Muscle layer of colon (tissue), 2 donors: ENCODE measurements around the gene RNU6-8.

ENCODE experiments used
- H3K27ac ChIP-seq: one replicate; pipeline ENCODE4 v1.7.0; 2013; ENCODE audit warnings: low read depth, mild to moderate bottlenecking, low read length, moderate library complexity
- H3K27me3 ChIP-seq, 2 donors: one replicate each; pipeline ENCODE4 v1.7.0; 2013; ENCODE audit warnings: low read length in 2 of 2, mild to moderate bottlenecking in 2 of 2; ENCODE audit not compliant: insufficient read depth in 2 of 2, control insufficient read depth in 1 of 2
- H3K36me3 ChIP-seq: one replicate; pipeline ENCODE4 v1.7.0; 2013; ENCODE audit warnings: mild to moderate bottlenecking, low read length; ENCODE audit not compliant: insufficient read depth
- H3K4me1 ChIP-seq: one replicate; pipeline ENCODE4 v1.7.0; 2013; ENCODE audit warnings: mild to moderate bottlenecking, low read length; ENCODE audit not compliant: insufficient read depth
- H3K4me3 ChIP-seq, 2 donors: one replicate each; pipeline ENCODE4 v1.7.0; 2013; ENCODE audit warnings: low read length in 2 of 2, low read depth in 1 of 2, mild to moderate bottlenecking in 1 of 2, moderate library complexity in 1 of 2
- H3K9ac ChIP-seq: one replicate; pipeline ENCODE4 v1.7.0; 2013; ENCODE audit warnings: low read length
- H3K9me3 ChIP-seq: one replicate; pipeline ENCODE4 v1.7.0; 2013; ENCODE audit warnings: mild to moderate bottlenecking, low read length
- donor health status: abdominal sarcoma.
- donor health status: Adenocarcinoma of cecum.

RNU6-8 gene

GRCh38 chr14:32202998-32203882, at the start of gene RNU6-8:
Gene RNU6-8 (minus strand): TSS chr14:32203269.
- peak within 1 kb of the TSS; percentile 57 to 83 for H3K4me3 ChIP-seq
- peak within 1 kb of the TSS; percentile 47 for H3K9ac ChIP-seq
- peaks cover 10% of the 10 kb centered on the region for H3K4me1 ChIP-seq
- H3K9me3 ChIP-seq, result no peaks in the 10 kb centered on the region
- no peaks in the 10 kb centered on the region for H3K36me3 ChIP-seq
- H3K27ac ChIP-seq, result peak within 1 kb of the TSS; percentile 87
- H3K27me3 ChIP-seq, result no peaks in the 10 kb centered on the region

GRCh38 chr14:32252030-32252670, 49.1 kb upstream of the RNU6-8 start:
- H3K4me1 ChIP-seq, result peaks cover 34% of the 10 kb centered on the region
- no peak overlapping the region for H3K9ac ChIP-seq
- peak overlapping the region; percentile 28 for H3K27ac ChIP-seq
- no peaks in the 10 kb centered on the region for H3K27me3 ChIP-seq
- H3K4me3 ChIP-seq, result no peak overlapping the region
- no peaks in the 10 kb centered on the region for H3K9me3 ChIP-seq
- no peaks in the 10 kb centered on the region for H3K36me3 ChIP-seq

GRCh38 chr14:32251530-32251929, 48.5 kb upstream of the RNU6-8 start:
- Histone ChIP-seq H3K9ac (no peak overlapping the region), H3K27me3 (no peaks in the 10 kb centered on the region), H3K27ac (peak overlapping the region; percentile 28), H3K36me3 (no peaks in the 10 kb centered on the region), H3K4me3 (no peak overlapping the region), H3K9me3 (no peaks in the 10 kb centered on the region), H3K4me1 (peaks cover 31% of the 10 kb centered on the region)

- Histone ChIP-seq H3K4me3 (no peak overlapping the region), H3K27me3 (no peaks in the 10 kb centered on the region), H3K9me3 (no peaks in the 10 kb centered on the region), H3K27ac (no peak overlapping the region), H3K9ac (no peak overlapping the region), H3K36me3 (no peaks in the 10 kb centered on the region), H3K4me1 (peaks cover 26% of the 10 kb centered on the region)
Observed at GRCh38 chr14:32250681-32251080, 47.6 kb upstream of the RNU6-8 start.

- H3K27me3 ChIP-seq, result no peaks in the 10 kb centered on the region
- H3K4me1 ChIP-seq, result peaks cover 17% of the 10 kb centered on the region
- H3K27ac ChIP-seq, result no peak overlapping the region
- H3K9ac ChIP-seq, result no peak overlapping the region
- H3K9me3 ChIP-seq, result no peaks in the 10 kb centered on the region
- no peaks in the 10 kb centered on the region for H3K36me3 ChIP-seq
- no peak overlapping the region for H3K4me3 ChIP-seq
Observed at GRCh38 chr14:32249780-32250179, 46.7 kb upstream of the RNU6-8 start.

- Histone ChIP-seq H3K27ac (no peak overlapping the region), H3K4me1 (peaks cover 13% of the 10 kb centered on the region), H3K4me3 (no peak overlapping the region), H3K36me3 (no peaks in the 10 kb centered on the region), H3K9ac (no peak overlapping the region), H3K27me3 (no peaks in the 10 kb centered on the region), H3K9me3 (no peaks in the 10 kb centered on the region)
Observed at GRCh38 chr14:32249371-32249770, 46.3 kb upstream of the RNU6-8 start.

- Histone ChIP-seq H3K9ac (no peak overlapping the region), H3K27me3 (no peaks in the 10 kb centered on the region), H3K4me1 (peaks cover 10% of the 10 kb centered on the region), H3K36me3 (no peaks in the 10 kb centered on the region), H3K27ac (no peak overlapping the region), H3K4me3 (no peak overlapping the region), H3K9me3 (no peaks in the 10 kb centered on the region)
Observed at GRCh38 chr14:32246751-32247150, 43.7 kb upstream of the RNU6-8 start.

GRCh38 chr14:32244404-32244803, 41.3 kb upstream of the RNU6-8 start:
- H3K9me3 ChIP-seq, result no peaks in the 10 kb centered on the region

GRCh38 chr14:32233260-32233659, 30.2 kb upstream of the RNU6-8 start:
- no peak overlapping the region for H3K27ac ChIP-seq
- H3K4me1 ChIP-seq, result peaks cover 22% of the 10 kb centered on the region
- H3K27me3 ChIP-seq, result no peaks in the 10 kb centered on the region
- H3K9me3 ChIP-seq, result no peaks in the 10 kb centered on the region
- H3K36me3 ChIP-seq, result no peaks in the 10 kb centered on the region
- no peak overlapping the region for H3K4me3 ChIP-seq
- no peak overlapping the region for H3K9ac ChIP-seq

More at GRCh38 chr14:32244404-32244803, 41.3 kb upstream of the RNU6-8 start:
- no peak overlapping the region for H3K9ac ChIP-seq
- H3K27ac ChIP-seq, result no peak overlapping the region
- H3K4me3 ChIP-seq, result no peak overlapping the region
- H3K36me3 ChIP-seq, result no peaks in the 10 kb centered on the region
- H3K4me1 ChIP-seq, result no peaks in the 10 kb centered on the region
- H3K27me3 ChIP-seq, result no peaks in the 10 kb centered on the region

- Histone ChIP-seq H3K4me1 (peaks cover 22% of the 10 kb centered on the region), H3K9me3 (no peaks in the 10 kb centered on the region), H3K27me3 (no peaks in the 10 kb centered on the region), H3K4me3 (no peak overlapping the region), H3K27ac (no peak overlapping the region), H3K36me3 (no peaks in the 10 kb centered on the region), H3K9ac (no peak overlapping the region)
Observed at GRCh38 chr14:32232481-32232880, 29.4 kb upstream of the RNU6-8 start.

- Histone ChIP-seq H3K27ac (peak overlapping the region; percentile 12), H3K4me1 (peaks cover 26% of the 10 kb centered on the region), H3K9ac (no peak overlapping the region), H3K27me3 (no peaks in the 10 kb centered on the region), H3K36me3 (no peaks in the 10 kb centered on the region), H3K4me3 (no peak overlapping the region), H3K9me3 (no peaks in the 10 kb centered on the region)
Observed at GRCh38 chr14:32230695-32231280, 27.7 kb upstream of the RNU6-8 start.
